ENCODE measurements around the gene VDR.

The VDR gene

DNA sequence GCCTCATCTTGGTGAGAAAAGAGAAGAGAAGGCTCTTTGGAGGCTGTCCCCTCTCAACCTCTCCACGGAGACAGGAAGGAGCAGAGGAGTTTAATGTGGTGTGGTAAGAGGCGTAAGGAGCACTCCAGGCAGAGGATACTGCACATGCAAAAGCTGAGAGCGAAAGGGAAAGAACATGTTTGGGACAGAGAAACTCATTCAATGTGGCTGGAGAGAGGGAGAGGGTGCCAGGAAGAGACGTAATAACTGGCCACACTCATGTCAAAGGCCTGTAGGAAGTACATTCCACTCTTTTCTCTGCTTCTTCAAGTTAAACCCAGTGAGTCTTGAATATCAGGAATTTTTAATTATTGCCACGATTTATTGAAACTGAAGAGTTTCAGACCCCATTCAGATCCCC lies 12.0 kb downstream of the VDR start:
- TF ChIP-seq, protein P1, sequence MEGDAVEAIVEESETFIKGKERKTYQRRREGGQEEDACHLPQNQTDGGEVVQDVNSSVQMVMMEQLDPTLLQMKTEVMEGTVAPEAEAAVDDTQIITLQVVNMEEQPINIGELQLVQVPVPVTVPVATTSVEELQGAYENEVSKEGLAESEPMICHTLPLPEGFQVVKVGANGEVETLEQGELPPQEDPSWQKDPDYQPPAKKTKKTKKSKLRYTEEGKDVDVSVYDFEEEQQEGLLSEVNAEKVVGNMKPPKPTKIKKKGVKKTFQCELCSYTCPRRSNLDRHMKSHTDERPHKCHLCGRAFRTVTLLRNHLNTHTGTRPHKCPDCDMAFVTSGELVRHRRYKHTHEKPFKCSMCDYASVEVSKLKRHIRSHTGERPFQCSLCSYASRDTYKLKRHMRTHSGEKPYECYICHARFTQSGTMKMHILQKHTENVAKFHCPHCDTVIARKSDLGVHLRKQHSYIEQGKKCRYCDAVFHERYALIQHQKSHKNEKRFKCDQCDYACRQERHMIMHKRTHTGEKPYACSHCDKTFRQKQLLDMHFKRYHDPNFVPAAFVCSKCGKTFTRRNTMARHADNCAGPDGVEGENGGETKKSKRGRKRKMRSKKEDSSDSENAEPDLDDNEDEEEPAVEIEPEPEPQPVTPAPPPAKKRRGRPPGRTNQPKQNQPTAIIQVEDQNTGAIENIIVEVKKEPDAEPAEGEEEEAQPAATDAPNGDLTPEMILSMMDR (IDR thresholded peaks at IDR 0.05; ENCODE audit: extremely low read depth, missing control alignments) = no peak
- no peak for DNase-seq (ENCODE audit: low spot score)

DNA sequence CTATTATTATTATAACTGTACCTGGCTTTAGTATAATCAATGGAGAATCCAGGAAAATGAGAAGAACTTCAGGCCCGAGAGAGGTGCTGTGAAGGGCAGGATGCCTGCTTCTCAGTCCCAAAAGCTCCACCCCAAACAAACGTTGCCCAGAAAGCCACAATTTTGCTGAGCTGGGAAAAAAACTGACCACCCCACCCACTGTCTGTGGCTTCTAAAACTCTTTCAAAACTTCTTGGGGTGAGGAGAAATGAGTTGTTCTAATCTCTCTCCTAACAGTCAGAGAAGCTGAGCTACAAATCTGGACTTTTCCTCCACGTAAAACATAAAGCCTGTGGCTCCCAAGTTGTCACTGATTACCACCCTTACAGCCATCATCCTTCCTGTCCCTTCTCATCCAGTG lies 13.4 kb downstream of the VDR start:
- DNase-seq (ENCODE audit: low spot score) = no peak
- TF ChIP-seq, protein P1 (IDR thresholded peaks at IDR 0.05; ENCODE audit: extremely low read depth, missing control alignments) = no peak

DNA sequence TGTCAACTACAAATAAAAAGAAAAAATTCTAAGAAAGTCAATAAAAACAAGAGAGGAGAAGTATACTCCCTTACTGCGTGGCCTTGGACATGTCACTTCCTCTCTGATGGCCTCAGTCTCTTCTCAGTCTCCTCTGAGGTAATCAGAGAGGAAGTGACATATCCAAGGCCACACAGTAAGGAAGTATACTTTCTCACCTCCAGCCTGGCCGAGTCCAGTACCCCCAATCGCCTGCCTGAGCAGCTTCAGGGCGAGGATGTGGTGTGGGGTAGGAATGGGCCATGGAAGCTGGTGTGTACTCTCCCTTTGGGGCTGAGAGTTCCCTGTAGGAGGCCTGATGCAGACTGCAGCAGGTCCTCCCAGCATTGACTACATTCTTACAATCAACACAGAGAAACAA lies 15.8 kb downstream of the VDR start:
- TF ChIP-seq, protein P1 (IDR thresholded peaks at IDR 0.05; ENCODE audit: extremely low read depth, missing control alignments) = no peak

DNA sequence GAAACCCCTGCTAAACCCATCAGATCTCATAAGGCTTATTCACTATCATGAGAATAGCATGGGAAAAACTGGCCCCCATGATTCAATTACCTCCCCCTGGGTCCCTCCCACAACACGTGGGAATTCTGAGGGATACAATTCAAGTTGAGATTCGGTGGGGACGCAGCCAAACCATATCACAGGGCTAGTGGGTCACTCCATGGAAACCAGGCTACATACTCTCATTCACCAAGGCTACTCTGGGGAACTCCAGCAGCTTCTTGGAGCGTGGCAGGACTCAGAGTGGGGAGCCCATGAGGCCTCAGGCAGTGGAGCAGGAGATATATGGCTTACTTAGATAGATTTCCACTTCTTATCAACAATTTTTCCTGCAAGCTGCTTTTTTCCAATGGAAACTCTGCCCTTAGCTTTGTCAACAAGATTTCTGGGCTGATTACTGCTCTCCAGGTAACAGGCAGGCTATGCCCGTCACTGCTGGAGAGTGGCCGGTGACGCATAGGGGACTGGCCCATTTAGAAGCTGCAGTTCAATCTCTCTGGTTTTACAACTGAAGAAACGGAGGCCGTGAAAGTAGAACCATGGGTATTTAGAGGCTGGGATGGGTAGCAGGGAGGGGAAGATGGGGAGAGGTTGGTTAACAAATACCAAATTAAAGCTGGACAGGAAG lies 16.5 kb downstream of the VDR start:
- TF ChIP-seq, protein P1 (IDR thresholded peaks at IDR 0.05; ENCODE audit: extremely low read depth, missing control alignments) = no peak
- DNase-seq (ENCODE audit: low spot score) = no peak

More for the DNA sequence above, 15.8 kb downstream of the VDR start:
- DNase-seq (ENCODE audit: low spot score) = no peak

DNA sequence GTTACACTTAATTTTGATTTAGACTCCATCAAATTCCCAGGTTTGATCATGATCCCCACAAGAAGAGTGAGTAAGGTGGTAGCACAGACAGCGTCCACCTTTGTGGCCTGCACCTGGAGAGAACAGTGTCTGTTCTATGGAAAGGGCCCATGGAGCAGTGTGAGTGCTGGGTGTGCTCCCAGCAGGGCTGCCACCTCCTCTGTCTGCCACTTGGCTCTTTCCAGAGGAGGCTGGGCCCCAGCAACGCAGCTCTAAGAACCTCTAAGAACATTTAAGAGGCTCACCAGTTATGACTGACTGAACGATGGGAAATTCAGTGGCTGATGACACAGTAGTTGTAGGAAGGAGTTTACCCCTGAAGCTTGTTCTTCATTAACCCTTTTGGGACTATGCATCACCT lies 17.3 kb downstream of the VDR start:
- DNase-seq (ENCODE audit: low spot score) = no peak
- TF ChIP-seq, protein P1 (IDR thresholded peaks at IDR 0.05; ENCODE audit: extremely low read depth, missing control alignments) = no peak

DNA sequence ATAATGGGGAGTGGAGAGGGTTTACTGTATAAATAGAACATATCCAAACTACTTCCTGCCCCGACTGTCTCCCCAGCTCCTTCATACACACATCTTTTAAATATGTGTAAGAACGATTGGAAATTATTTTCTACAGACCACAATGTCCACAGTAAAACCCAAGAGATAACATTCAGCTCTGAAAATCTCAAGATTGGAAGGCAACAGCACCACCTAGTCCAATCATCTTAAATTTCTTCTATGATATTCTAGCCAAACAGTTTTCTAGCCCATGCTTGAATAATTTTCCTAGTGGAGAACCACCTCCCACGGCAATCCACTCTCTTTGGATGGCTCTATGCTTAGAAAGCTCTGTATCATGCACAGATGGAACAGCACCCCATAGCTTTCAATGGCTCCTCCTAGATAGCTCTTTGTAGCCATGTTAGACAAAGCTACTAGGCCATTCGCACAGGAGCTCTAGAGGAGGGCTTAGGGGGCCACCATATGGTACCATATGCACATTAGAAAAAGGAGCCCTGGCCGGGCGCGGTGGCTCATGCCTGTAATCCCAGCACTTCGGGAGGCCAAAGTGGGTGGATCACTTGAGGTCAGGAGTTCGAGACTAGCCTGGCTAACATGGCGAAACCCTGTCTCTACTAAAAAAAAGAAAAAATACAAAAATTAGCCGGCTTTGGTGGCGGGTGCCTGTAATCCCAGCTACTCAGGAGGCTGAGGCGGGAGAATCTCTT lies 18.1 kb downstream of the VDR start:
- no peak for DNase-seq (ENCODE audit: low spot score)
- TF ChIP-seq, protein P1 (IDR thresholded peaks at IDR 0.05; ENCODE audit: extremely low read depth, missing control alignments) = no peak

DNA sequence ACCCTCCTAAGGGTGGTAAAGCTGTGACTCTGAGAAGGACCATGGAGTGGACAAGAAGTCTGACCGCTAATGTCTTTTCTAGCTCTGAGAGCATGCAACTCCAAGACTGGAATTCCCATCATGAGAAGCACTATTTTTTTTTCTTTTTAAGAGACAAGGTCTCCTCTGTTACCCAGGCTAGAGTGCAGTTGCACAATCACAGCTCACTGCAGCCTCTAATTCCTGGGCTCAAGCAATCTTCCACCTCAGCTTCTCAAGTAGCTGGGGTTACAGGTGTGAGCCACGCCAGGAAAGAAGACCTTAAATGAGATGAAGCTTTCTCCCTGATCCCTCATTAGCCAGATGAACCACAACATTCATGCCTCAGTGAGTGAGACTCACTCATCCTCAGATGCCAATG lies 19.2 kb downstream of the VDR start:
- no peak for DNase-seq (ENCODE audit: low spot score)
- TF ChIP-seq, protein P1 (IDR thresholded peaks at IDR 0.05; ENCODE audit: extremely low read depth, missing control alignments) = no peak
